DND-41 (cell line): Measurements from ENCODE around the gene UNC13D.

Source experiments
- EZH2 ChIP-seq: IDR thresholded peaks from 3 replicates; pipeline ENCODE4 v1.6.1; 2012; ENCODE audit warnings: borderline replicate concordance, low read depth, mild to moderate bottlenecking, moderate library complexity, low read length, inconsistent platforms; ENCODE audit not compliant: severe bottlenecking
- TF ChIP-seq, protein P1 (sequence below): IDR thresholded peaks from 2 replicates; pipeline ENCODE4 v1.5.1; 2012; ENCODE audit warnings: borderline replicate concordance, low read length, moderate library complexity, mild to moderate bottlenecking; ENCODE audit not compliant: poor library complexity, severe bottlenecking; ENCODE audit errors: extremely low read depth

DNA sequence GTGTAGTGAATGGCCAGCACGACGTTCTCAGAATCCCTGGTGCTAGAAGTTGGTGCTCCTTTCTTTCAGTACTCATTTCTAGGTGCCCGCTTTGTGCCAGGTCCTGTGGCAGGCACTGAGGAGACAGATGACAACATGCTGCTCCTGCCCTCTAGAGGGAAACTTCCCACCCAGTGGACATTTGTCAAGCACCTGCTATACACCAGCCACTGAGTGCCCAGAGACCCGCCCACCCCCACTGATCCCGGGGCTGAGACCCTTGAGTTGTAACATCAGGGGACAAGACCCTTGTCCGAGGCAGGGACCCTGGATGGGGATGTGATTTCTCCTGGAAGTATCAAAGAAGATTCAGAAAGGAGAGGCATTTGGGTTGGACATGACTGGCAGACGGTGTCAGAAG lies 25.1 kb downstream of the UNC13D start:
- TF ChIP-seq, protein P1, sequence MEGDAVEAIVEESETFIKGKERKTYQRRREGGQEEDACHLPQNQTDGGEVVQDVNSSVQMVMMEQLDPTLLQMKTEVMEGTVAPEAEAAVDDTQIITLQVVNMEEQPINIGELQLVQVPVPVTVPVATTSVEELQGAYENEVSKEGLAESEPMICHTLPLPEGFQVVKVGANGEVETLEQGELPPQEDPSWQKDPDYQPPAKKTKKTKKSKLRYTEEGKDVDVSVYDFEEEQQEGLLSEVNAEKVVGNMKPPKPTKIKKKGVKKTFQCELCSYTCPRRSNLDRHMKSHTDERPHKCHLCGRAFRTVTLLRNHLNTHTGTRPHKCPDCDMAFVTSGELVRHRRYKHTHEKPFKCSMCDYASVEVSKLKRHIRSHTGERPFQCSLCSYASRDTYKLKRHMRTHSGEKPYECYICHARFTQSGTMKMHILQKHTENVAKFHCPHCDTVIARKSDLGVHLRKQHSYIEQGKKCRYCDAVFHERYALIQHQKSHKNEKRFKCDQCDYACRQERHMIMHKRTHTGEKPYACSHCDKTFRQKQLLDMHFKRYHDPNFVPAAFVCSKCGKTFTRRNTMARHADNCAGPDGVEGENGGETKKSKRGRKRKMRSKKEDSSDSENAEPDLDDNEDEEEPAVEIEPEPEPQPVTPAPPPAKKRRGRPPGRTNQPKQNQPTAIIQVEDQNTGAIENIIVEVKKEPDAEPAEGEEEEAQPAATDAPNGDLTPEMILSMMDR, result peak; percentile 12
- TF ChIP-seq EZH2, result no peak
